ENCODE measurements around the gene RPRD1B.

The RPRD1B gene

GRCh38 chr20:38066969-38067716 is 33.6 kb downstream of the RPRD1B start:
- Histone ChIP-seq H3K9me3 (replicated peaks; ENCODE audit: insufficient read depth, low read length) (no peaks in the 10 kb centered on the region), H3K4me1 (ENCODE audit: low read length) (peaks cover 4% of the 10 kb centered on the region), H3K4me2 (ENCODE audit: low read depth, low read length) (no peak overlapping the region), H3F3A (ENCODE audit: insufficient read depth, low read length) (no peaks in the 10 kb centered on the region), H3K9me2 (replicated peaks; ENCODE audit: insufficient read depth, low read length) (no peaks in the 10 kb centered on the region), H3K79me2 (ENCODE audit: low read length) (peaks cover 31% of the 10 kb centered on the region), H4K20me1 (ENCODE audit: insufficient read depth, low read length) (no peaks in the 10 kb centered on the region), H3K9ac (ENCODE audit: low read length) (no peak overlapping the region), H3K27ac (ENCODE audit: low read length) (no peak overlapping the region), H3K4me3 (ENCODE audit: low read length) (no peak overlapping the region), H2AFZ (ENCODE audit: low read length) (no peak overlapping the region), H3K36me3 (replicated peaks; ENCODE audit: insufficient read depth, low read length) (peaks cover 4% of the 10 kb centered on the region; the same call in 1 of the 2 replicates), H3K27me3 (replicated peaks; ENCODE audit: insufficient read depth, low read length) (no peaks in the 10 kb centered on the region)
- TF ChIP-seq CTCF (IDR thresholded peaks at IDR 0.05; ENCODE audit: low read length): no peak
- DNase-seq: no peak

- H3K9ac ChIP-seq (ENCODE audit: low read length): no peak overlapping the region
- peaks cover 4% of the 10 kb centered on the region; the same call in 1 of the 2 replicates for H3K36me3 ChIP-seq (replicated peaks; ENCODE audit: insufficient read depth, low read length)
- TF ChIP-seq CTCF (IDR thresholded peaks at IDR 0.05; ENCODE audit: low read length) (no peak), EZH2 (optimal IDR thresholded peaks at IDR 0.05; ENCODE audit: low read depth, low read length) (no peak), EZH2phosphoT487 (IDR thresholded peaks at IDR 0.05; ENCODE audit: low read length) (no peak)
- H3K4me1 ChIP-seq (ENCODE audit: low read length): no peaks in the 10 kb centered on the region
- no peaks in the 10 kb centered on the region for H3K27me3 ChIP-seq (replicated peaks; ENCODE audit: insufficient read depth, low read length)
- no peaks in the 10 kb centered on the region for H3F3A ChIP-seq (ENCODE audit: insufficient read depth, low read length)
- H3K79me2 ChIP-seq (ENCODE audit: low read length): peaks cover 24% of the 10 kb centered on the region
- no peak overlapping the region for H3K4me2 ChIP-seq (ENCODE audit: low read depth, low read length)
- no peak for DNase-seq
- no peak overlapping the region for H3K27ac ChIP-seq (ENCODE audit: low read length)
- H2AFZ ChIP-seq (ENCODE audit: low read length): no peak overlapping the region
- H3K9me2 ChIP-seq (replicated peaks; ENCODE audit: insufficient read depth, low read length): no peaks in the 10 kb centered on the region
- H3K9me3 ChIP-seq (replicated peaks; ENCODE audit: insufficient read depth, low read length): no peaks in the 10 kb centered on the region
- no peak overlapping the region for H3K4me3 ChIP-seq (ENCODE audit: low read length)
- no peaks in the 10 kb centered on the region for H4K20me1 ChIP-seq (ENCODE audit: insufficient read depth, low read length)
Measured at GRCh38 chr20:38067717-38068365, 34.3 kb downstream of the RPRD1B start.

- Histone ChIP-seq H3K27ac (ENCODE audit: low read length) (no peak overlapping the region), H2AFZ (ENCODE audit: low read length) (no peak overlapping the region), H3K9ac (ENCODE audit: low read length) (no peak overlapping the region), H3K4me2 (ENCODE audit: low read depth, low read length) (no peak overlapping the region), H3K4me3 (ENCODE audit: low read length) (no peak overlapping the region), H3K36me3 (replicated peaks; ENCODE audit: insufficient read depth, low read length) (no peaks in the 10 kb centered on the region; the same call in 1 of the 2 replicates), H3K9me2 (replicated peaks; ENCODE audit: insufficient read depth, low read length) (no peaks in the 10 kb centered on the region), H4K20me1 (ENCODE audit: insufficient read depth, low read length) (no peaks in the 10 kb centered on the region), H3K27me3 (replicated peaks; ENCODE audit: insufficient read depth, low read length) (no peaks in the 10 kb centered on the region), H3K9me3 (replicated peaks; ENCODE audit: insufficient read depth, low read length) (no peaks in the 10 kb centered on the region), H3K4me1 (ENCODE audit: low read length) (no peaks in the 10 kb centered on the region), H3K79me2 (ENCODE audit: low read length) (peaks cover 33% of the 10 kb centered on the region), H3F3A (ENCODE audit: insufficient read depth, low read length) (no peaks in the 10 kb centered on the region)
- TF ChIP-seq CTCF (IDR thresholded peaks at IDR 0.05; ENCODE audit: low read length) (no peak), EZH2phosphoT487 (IDR thresholded peaks at IDR 0.05; ENCODE audit: low read length) (no peak), EZH2 (optimal IDR thresholded peaks at IDR 0.05; ENCODE audit: low read depth, low read length) (no peak)
- no peak for DNase-seq
Measured at GRCh38 chr20:38072898-38073297, 39.4 kb downstream of the RPRD1B start.
